PC-9 (cell line): ENCODE results near the gene RPL19.

Source experiments
- CTCF ChIP-seq: fragments of 200-600 bp; sonication (generic); conservative IDR thresholded peaks from 2 replicates; pipeline ENCODE4 v1.6.1; 2017; ENCODE audit warnings: mixed run types, antibody characterized with exemption, mild to moderate bottlenecking, moderate library complexity
- EZH2 ChIP-seq: fragments of 200-600 bp; sonication (generic); IDR thresholded peaks from 2 replicates; pipeline ENCODE4 v1.8.0; 2017; ENCODE audit warnings: antibody characterized with exemption, low read depth

DNA sequence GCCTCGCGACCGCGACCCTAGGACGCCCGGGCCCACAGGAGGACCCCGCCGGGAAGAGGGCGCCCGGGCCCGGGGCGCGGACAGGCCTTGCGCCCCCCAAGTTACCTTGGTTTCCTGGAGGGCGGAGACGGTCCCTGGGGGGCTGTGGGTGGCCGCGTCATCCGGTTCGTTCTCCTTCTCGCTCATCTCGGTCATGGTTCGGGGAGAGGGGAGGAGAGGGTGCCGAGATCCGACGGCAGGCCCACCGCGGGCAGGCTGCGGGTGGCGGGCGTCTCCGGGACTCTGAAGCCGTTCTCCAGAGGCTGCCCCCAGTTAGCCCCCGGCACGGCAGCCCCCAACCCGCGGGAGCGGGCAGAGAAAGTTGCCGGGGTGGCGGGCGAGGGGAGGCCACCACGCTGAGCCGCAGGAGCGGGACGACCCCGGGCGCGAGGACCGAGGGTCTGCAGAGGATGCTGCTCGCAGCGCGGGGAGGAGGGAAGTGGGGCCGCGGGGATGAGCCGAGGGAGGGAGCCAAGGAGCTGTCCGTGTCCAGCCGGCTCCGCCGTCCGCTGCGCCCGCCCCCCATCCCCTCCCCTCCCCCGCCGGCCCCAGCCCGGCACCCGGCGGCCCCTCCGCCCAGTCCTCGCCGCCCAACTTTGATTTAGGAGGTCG lies 25.4 kb downstream of the RPL19 start, which contains the start of gene STAC2:
- TF ChIP-seq CTCF (no peak), EZH2 (no peak)
